ENCODE results near the gene DUSP2.

DNA sequence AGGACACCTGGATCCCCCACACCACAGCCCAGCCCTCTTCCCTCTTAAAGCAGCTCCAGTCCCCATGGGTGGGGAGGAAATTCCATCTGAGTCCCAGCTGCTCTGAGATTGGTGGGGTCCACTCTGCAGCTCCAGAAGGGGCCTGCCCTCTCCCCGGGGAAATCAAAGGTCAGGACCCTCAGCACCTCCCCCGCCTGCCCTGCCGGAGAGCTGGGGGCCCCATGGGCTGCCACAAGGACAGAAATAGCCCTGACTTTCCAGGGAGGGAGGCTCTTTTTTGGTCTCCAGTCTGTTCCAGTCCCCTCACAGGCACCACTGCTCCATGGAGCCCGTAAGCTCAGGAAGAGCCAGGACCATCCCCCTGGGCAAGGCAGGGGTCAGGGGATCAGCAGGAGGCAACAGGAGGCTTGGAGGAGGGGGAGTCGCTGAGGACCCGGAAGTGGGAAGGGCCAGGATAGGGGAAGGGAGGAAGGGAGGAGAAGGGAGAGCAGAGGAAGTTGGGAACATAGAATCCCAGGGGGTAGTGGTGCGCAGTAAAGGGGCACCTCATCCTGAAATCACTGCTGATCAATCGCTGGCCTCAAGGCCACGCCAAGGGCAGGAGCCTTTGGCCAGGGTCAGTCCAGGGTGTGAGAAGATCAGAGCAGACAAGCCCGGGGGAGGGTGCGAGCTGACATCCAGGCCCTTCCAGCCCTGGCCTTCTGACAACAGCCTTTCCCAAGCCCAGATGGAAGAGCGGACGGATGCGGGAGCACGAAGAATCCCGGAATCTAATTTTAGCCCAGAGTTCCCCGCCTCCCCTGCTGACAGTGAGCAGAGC lies 36.5 kb downstream of the DUSP2 start:
- TF ChIP-seq ELF4 (IDR thresholded peaks at IDR 0.05) (no peak), CTBP1 (IDR thresholded peaks at IDR 0.05; ENCODE audit: borderline replicate concordance) (no peak), FOXM1 (IDR thresholded peaks at IDR 0.05; ENCODE audit: borderline replicate concordance) (no peak), BHLHE40 (IDR thresholded peaks at IDR 0.05; ENCODE audit: borderline replicate concordance) (no peak), NFRKB (IDR thresholded peaks at IDR 0.05) (no peak), SUZ12 (IDR thresholded peaks at IDR 0.05) (no peak), ARNT (IDR thresholded peaks at IDR 0.05) (no peak), L3MBTL2 (conservative IDR thresholded peaks at IDR 0.05) (no peak), HDGF (IDR thresholded peaks at IDR 0.05; ENCODE audit: borderline replicate concordance) (no peak), PKNOX1 (IDR thresholded peaks at IDR 0.05) (no peak), ZNF384 (IDR thresholded peaks at IDR 0.05) (no peak), SP1 (IDR thresholded peaks at IDR 0.05) (no peak), TARDBP (IDR thresholded peaks at IDR 0.05) (no peak)

Measured in HEK293T (cell line).